BLaER1 treated with 17β-estradiol and CSF1 and Interleukin-3, amounts not matched to agents 10 nM and 100 nM (cell line): Measurements from ENCODE around the gene RPL29.

Source experiments
- H3K27ac ChIP-seq, 11 experiments: shearing (Covaris generic); formaldehyde crosslinking; 2 replicates each; pipeline ENCODE4 v1.8.1; 2022
- H3K27me3 ChIP-seq, 11 experiments: shearing (Covaris generic); formaldehyde crosslinking; 2 replicates each; pipeline ENCODE4 v1.8.1; 2022
- H3K36me3 ChIP-seq, 11 experiments: shearing (Covaris generic); formaldehyde crosslinking; 2 replicates each; pipeline ENCODE4 v1.8.1; 2022
- H3K4me1 ChIP-seq, 10 experiments: shearing (Covaris generic); formaldehyde crosslinking; 2 replicates each; pipeline ENCODE4 v1.8.1; 2022
- H3K4me2 ChIP-seq, 11 experiments: shearing (Covaris generic); formaldehyde crosslinking; 2 replicates each; pipeline ENCODE4 v1.8.1; 2022
- H3K4me3 ChIP-seq, 10 experiments: shearing (Covaris generic); formaldehyde crosslinking; 2 replicates each; pipeline ENCODE4 v1.8.1; 2022
- H3K9ac ChIP-seq, 11 experiments: shearing (Covaris generic); formaldehyde crosslinking; 2 replicates each; pipeline ENCODE4 v1.8.1; 2022
- H3K9me3 ChIP-seq, 11 experiments: shearing (Covaris generic); formaldehyde crosslinking; replicated peaks in 1 of 11; 2 replicates each; pipeline ENCODE4 v1.8.1; 2022
- H4K20me1 ChIP-seq, 11 experiments: shearing (Covaris generic); formaldehyde crosslinking; 2 replicates each; pipeline ENCODE4 v1.8.1; 2022
- Cebpa-rat ChIP-seq, 11 experiments: shearing (Covaris generic); IDR thresholded peaks; 2 replicates each; pipeline ENCODE4 v1.8.1; 2022

The RPL29 gene

GRCh38 chr3:51986010-51986947 is 9.4 kb downstream of the RPL29 start:
- no peak for TF ChIP-seq Cebpa-rat (IDR thresholded peaks at IDR 0.05)
- peak overlapping the region in 1 of 11 experiments; percentile 5; a peak in 1 of 22 replicates for H3K27ac ChIP-seq
- peaks cover 27 to 48% (median 35%) of the 10 kb centered on the region in 10 experiments for H3K4me1 ChIP-seq
- H3K27me3 ChIP-seq: no peaks in the 10 kb centered on the region
- no peak overlapping the region for H3K4me3 ChIP-seq
- no peaks in the 10 kb centered on the region for H3K9me3 ChIP-seq
- peaks cover 2 to 49% (median 25%) of the 10 kb centered on the region in 11 experiments; a peak in 18 of 22 replicates for H4K20me1 ChIP-seq
- peak overlapping the region in 4 of 11 experiments; percentile 14 to 27 (median 22); a peak in 3 of 22 replicates for H3K9ac ChIP-seq
- H3K4me2 ChIP-seq: no peak overlapping the region
- H3K36me3 ChIP-seq: peaks cover 1 to 10% (median 2%) of the 10 kb centered on the region in 11 experiments

DNA sequence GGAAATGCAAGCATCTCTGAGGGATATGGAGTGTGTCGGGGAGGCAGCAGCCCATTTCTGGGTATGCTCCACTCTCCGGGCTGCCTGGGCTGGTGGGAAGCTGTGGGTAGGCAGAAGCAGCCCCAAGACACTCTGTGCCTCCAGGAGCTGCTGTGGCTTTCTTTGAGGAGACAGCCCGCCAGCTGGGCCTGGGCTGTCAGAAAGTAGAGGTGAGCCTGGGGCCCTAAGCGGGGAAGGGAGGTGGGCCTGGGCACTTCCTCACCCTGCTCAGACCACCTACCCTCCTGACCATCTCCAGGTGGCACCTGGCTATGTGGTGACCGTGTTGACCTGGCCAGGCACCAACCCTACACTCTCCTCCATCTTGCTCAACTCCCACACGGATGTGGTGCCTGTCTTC is 10.6 kb downstream of the RPL29 start:
- Histone ChIP-seq H3K4me1 (peaks cover 32 to 48% (median 42%) of the 10 kb centered on the region in 10 experiments), H3K27ac (peak overlapping the region in 1 of 11 experiments; percentile 4; a peak in 2 of 22 replicates), H3K4me2 (peak overlapping the region in 8 of 11 experiments; percentile 7 to 97 (median 93); a peak in 12 of 22 replicates), H3K9me3 (0 out of 22 replicates have a peak, but pooled peaks cover 0 to 3% (median 0%) of the 10 kb centered on the region in 11 experiments), H3K4me3 (no peak overlapping the region), H3K27me3 (no peaks in the 10 kb centered on the region), H4K20me1 (peaks cover 0 to 37% (median 19%) of the 10 kb centered on the region in 11 experiments; a peak in 17 of 22 replicates), H3K36me3 (peaks cover 0 to 18% (median 7%) of the 10 kb centered on the region in 11 experiments; a peak in 8 of 22 replicates), H3K9ac (peak overlapping the region in 4 of 11 experiments; percentile 4 to 85 (median 49); a peak in 5 of 22 replicates)
- TF ChIP-seq Cebpa-rat (IDR thresholded peaks at IDR 0.05): no peak

DNA sequence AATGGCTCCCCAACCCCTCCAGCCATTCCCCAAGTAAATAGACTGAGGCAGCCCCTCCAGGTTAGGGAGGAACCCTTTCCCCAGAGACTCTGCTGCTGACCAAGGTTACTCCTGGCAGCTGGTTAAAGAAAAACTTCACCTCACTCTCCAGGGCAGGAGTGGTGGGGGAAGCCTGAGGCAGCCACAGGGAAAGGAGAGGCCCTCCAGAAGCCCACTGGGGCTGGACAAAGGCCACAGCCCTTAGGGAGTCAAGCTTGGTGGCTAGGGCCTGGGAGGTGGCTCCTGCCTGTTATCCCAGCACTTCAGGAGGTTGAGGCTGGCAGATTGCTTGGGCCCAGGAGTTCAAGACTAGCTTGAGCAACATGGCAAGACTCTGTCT is 11.4 kb downstream of the RPL29 start:
- Histone ChIP-seq H4K20me1 (peaks cover 0 to 29% (median 11%) of the 10 kb centered on the region in 11 experiments; a peak in 15 of 22 replicates), H3K4me1 (peaks cover 32 to 45% (median 41%) of the 10 kb centered on the region in 10 experiments), H3K9me3 (0 out of 22 replicates have a peak, but pooled peaks cover 0 to 7% (median 0%) of the 10 kb centered on the region in 11 experiments), H3K27ac (peak overlapping the region; percentile 78 to 95 (median 86); a peak in 19 of 22 replicates), H3K4me3 (peak overlapping the region in 8 of 10 experiments; percentile 59 to 84 (median 68); a peak in 10 of 20 replicates), H3K36me3 (peaks cover 0 to 21% (median 8%) of the 10 kb centered on the region in 11 experiments; a peak in 9 of 22 replicates), H3K9ac (peak overlapping the region; percentile 80 to 92 (median 87); a peak in 21 of 22 replicates), H3K4me2 (peak overlapping the region; percentile 87 to 97 (median 93)), H3K27me3 (no peaks in the 10 kb centered on the region)
- no peak for TF ChIP-seq Cebpa-rat (IDR thresholded peaks at IDR 0.05)

DNA sequence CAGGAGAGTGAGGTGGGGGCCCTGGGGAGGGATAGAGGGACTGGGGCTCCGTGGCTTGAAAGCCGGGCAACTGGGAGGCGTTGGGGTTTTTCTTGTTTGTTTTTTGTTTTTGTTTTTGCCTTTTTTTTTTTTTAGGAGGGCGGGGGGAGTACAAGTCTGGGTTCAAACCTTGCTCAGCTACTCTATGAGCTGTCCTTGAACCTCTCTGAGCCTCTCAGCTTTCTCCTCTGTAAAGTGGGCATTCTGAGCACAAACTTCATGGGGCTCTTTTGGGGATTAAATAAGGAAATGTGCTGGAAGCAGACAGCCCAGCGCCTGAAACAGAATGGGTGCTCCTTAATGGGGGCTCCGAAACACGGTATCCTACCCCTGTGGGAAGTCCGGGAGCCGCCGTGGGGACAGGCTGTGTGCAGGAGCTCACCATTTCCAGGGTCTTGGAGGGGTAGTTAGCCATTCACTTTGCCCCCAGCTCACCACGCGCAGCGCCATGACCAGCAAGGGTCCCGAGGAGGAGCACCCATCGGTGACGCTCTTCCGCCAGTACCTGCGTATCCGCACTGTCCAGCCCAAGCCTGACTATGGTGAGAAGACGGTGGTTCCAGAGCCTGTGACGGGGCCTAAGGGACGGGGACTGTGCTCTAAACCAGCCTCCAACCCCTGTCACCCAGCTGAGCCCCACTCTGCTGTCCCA is 12.0 kb downstream of the RPL29 start:
- Histone ChIP-seq H3K4me2 (peak overlapping the region; percentile 87 to 97 (median 93)), H3K27me3 (no peaks in the 10 kb centered on the region), H3K4me1 (peaks cover 32 to 45% (median 41%) of the 10 kb centered on the region in 10 experiments), H3K9me3 (0 out of 22 replicates have a peak, but pooled peaks cover 0 to 7% (median 0%) of the 10 kb centered on the region in 11 experiments), H3K9ac (peak overlapping the region; percentile 80 to 92 (median 87)), H3K4me3 (peak overlapping the region; percentile 59 to 84 (median 68)), H3K36me3 (peaks cover 0 to 19% (median 8%) of the 10 kb centered on the region in 11 experiments; a peak in 8 of 22 replicates), H4K20me1 (peaks cover 0 to 23% (median 5%) of the 10 kb centered on the region in 11 experiments; a peak in 13 of 22 replicates), H3K27ac (peak overlapping the region; percentile 78 to 95 (median 86))
- TF ChIP-seq Cebpa-rat (IDR thresholded peaks at IDR 0.05): no peak

DNA sequence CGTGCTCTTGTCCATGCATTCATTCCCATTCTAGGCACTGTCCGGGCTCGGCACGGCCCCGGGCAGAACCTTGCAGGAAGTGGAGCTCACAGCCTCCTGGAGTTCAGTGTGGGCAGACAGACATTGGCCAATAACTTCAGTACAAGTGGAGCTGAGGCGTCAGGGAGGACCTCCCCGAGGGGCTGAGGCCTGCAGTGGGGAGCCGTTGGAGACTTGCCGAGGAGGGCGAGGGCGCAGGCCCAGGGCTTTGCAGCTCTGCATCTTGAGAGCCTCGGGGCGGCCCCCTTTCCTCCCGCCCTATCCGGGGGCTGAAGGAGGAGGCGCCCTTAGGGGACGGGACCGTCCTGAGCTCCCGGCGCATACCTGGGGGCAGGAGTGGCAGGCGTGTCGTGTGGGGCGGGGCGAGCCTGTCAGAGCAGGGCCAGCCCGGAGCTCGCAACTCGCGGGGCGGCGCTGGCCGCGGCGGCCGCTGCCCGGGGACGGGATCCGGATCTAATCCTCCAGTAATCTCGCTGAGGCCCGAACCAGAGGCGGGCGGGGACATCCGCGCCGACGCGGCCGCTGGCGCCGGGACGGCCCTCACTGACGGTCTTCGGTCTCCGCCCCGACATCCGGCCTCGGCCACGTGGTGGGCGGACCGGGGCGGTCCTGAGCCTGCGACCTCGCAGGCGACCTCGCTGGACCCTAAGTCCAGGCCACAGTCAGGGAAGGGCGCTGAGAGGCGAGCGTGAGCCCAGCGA is 12.7 kb downstream of the RPL29 start, which contains the start of gene ACY1:
ACY1 (plus strand) TSS at position 698 of the 740 bp plus-strand sequence. CDS start 530 bp downstream, outside the sequence.
- Histone ChIP-seq H3K27ac (peak within 1 kb of the TSS; percentile 78 to 95 (median 86)), H3K27me3 (no peaks in the 10 kb centered on the region), H3K4me2 (peak within 1 kb of the TSS; percentile 87 to 97 (median 93)), H3K36me3 (peaks cover 0 to 19% (median 8%) of the 10 kb centered on the region in 11 experiments; a peak in 8 of 22 replicates), H3K4me3 (peak within 1 kb of the TSS; percentile 59 to 84 (median 68)), H3K9ac (peak within 1 kb of the TSS; percentile 80 to 92 (median 87)), H4K20me1 (peaks cover 0 to 16% (median 0%) of the 10 kb centered on the region in 11 experiments; a peak in 8 of 22 replicates), H3K4me1 (peaks cover 33 to 48% (median 41%) of the 10 kb centered on the region in 10 experiments), H3K9me3 (0 out of 22 replicates have a peak, but pooled peaks cover 0 to 7% (median 0%) of the 10 kb centered on the region in 11 experiments)
- no peak for TF ChIP-seq Cebpa-rat (IDR thresholded peaks at IDR 0.05)

GRCh38 chr3:51982352-51982837 is 13.3 kb downstream of the RPL29 start:
- Histone ChIP-seq H3K4me1 (peaks cover 39 to 54% (median 47%) of the 10 kb centered on the region in 10 experiments), H3K4me2 (peak overlapping the region; percentile 87 to 97 (median 93)), H3K36me3 (peaks cover 0 to 19% (median 8%) of the 10 kb centered on the region in 11 experiments; a peak in 8 of 22 replicates), H3K4me3 (peak overlapping the region; percentile 59 to 84 (median 68)), H4K20me1 (peaks cover 0 to 10% (median 0%) of the 10 kb centered on the region in 11 experiments; a peak in 3 of 22 replicates), H3K27ac (peak overlapping the region; percentile 78 to 95 (median 86); a peak in 21 of 22 replicates), H3K27me3 (no peaks in the 10 kb centered on the region), H3K9me3 (0 out of 22 replicates have a peak, but pooled peaks cover 0 to 7% (median 0%) of the 10 kb centered on the region in 11 experiments), H3K9ac (peak overlapping the region; percentile 80 to 92 (median 87))
- no peak for TF ChIP-seq Cebpa-rat (IDR thresholded peaks at IDR 0.05)

- Histone ChIP-seq H3K27me3 (no peaks in the 10 kb centered on the region), H4K20me1 (peaks cover 0 to 12% (median 0%) of the 10 kb centered on the region in 11 experiments; a peak in 2 of 22 replicates), H3K4me1 (peaks cover 61 to 75% (median 68%) of the 10 kb centered on the region in 10 experiments), H3K36me3 (peaks cover 0 to 19% (median 8%) of the 10 kb centered on the region in 11 experiments; a peak in 8 of 22 replicates), H3K4me3 (no peak overlapping the region), H3K9ac (peak overlapping the region in 2 of 11 experiments; percentile 16 to 40; a peak in 1 of 22 replicates), H3K9me3 (0 out of 22 replicates have a peak, but pooled peaks cover 0 to 7% (median 0%) of the 10 kb centered on the region in 11 experiments), H3K27ac (no peak overlapping the region), H3K4me2 (0 out of 22 replicates have a peak overlapping the region, but pooled peaks of 1 of the 11 experiments have one; percentile 96)
- TF ChIP-seq Cebpa-rat (IDR thresholded peaks at IDR 0.05): no peak
Measured at GRCh38 chr3:51980253-51980652, 15.4 kb downstream of the RPL29 start.
